ENCODE measurements around the gene USP13.

DNA sequence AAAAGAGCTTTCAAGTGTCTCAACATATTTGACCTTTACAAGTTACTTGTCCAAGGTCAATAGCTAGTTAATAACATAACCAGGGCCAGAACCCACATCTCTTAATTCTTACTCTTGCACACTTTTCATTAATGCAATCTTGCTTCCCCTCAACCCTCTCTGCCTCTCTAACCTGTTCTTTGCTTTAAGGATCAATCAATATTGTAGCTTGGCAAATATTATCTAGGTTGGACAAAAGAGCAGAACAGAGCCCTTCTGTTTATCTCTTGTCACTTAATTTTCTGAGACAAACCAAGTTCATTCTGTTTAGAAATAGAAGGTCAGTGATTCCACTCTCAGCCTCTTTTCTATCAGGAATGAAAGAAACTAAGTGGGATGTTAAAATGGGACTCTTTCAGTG, 180.5 kb downstream of the USP13 start:
- TF ChIP-seq CEBPB (IDR thresholded peaks at IDR 0.05): no peak
- TF ChIP-seq NFIC (IDR thresholded peaks at IDR 0.05): no peak
- no peak for TF ChIP-seq RAD21 (IDR thresholded peaks at IDR 0.05; ENCODE audit: low read depth)
- no peak for TF ChIP-seq YY1 (IDR thresholded peaks at IDR 0.05; ENCODE audit: low read depth)
- TF ChIP-seq, protein P1, sequence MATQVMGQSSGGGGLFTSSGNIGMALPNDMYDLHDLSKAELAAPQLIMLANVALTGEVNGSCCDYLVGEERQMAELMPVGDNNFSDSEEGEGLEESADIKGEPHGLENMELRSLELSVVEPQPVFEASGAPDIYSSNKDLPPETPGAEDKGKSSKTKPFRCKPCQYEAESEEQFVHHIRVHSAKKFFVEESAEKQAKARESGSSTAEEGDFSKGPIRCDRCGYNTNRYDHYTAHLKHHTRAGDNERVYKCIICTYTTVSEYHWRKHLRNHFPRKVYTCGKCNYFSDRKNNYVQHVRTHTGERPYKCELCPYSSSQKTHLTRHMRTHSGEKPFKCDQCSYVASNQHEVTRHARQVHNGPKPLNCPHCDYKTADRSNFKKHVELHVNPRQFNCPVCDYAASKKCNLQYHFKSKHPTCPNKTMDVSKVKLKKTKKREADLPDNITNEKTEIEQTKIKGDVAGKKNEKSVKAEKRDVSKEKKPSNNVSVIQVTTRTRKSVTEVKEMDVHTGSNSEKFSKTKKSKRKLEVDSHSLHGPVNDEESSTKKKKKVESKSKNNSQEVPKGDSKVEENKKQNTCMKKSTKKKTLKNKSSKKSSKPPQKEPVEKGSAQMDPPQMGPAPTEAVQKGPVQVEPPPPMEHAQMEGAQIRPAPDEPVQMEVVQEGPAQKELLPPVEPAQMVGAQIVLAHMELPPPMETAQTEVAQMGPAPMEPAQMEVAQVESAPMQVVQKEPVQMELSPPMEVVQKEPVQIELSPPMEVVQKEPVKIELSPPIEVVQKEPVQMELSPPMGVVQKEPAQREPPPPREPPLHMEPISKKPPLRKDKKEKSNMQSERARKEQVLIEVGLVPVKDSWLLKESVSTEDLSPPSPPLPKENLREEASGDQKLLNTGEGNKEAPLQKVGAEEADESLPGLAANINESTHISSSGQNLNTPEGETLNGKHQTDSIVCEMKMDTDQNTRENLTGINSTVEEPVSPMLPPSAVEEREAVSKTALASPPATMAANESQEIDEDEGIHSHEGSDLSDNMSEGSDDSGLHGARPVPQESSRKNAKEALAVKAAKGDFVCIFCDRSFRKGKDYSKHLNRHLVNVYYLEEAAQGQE (IDR thresholded peaks at IDR 0.05; ENCODE audit: low read depth): no peak

Data from Ishikawa (cell line).